HEK293 (cell line): ENCODE data around the gene RIPOR3.
"Not testable (repeated sequence)": the region's sequence is repeated elsewhere in the genome, so short reads cannot be mapped to it uniquely, and the experiment has no call there.

Experiments
- CTCF ChIA-PET: fragments of 350-600 bp; formaldehyde crosslinking; extraction: SDS; loops from one replicate; lab custom pipeline; 2021; ENCODE audit warnings: antibody characterized with exemption; lab: Yijun Ruan, JAX
- POLR2A ChIA-PET: fragments of 300-600 bp; formaldehyde crosslinking; extraction: SDS; loops from one replicate; lab custom pipeline; 2020; ENCODE audit warnings: antibody characterized with exemption, inconsistent platforms; lab: Yijun Ruan, JAX
- H3K27ac ChIP-seq: fragments of 200-500 bp; sonication (Bioruptor generic); 2 replicates; pipeline ENCODE4 v1.5.1; 2014; ENCODE audit warnings: low read depth, low read length, control low read depth, inconsistent platforms; ENCODE audit errors: extremely low read depth
- H3K36me3 ChIP-seq, 2 experiments: fragments of 200-500 bp in 1 of 2; sonication (Bioruptor generic) in 1 of 2; 1 replicate in 1 of 2; 2 replicates in 1 of 2; pipeline ENCODE4 v1.5.1; 2014 to 2017; ENCODE audit warnings: inconsistent platforms in 2 of 2, low read length in 2 of 2; ENCODE audit not compliant: control insufficient read depth in 2 of 2, insufficient read depth in 1 of 2
- H3K4me1 ChIP-seq: fragments of 200-500 bp; sonication (Bioruptor generic); 2 replicates; pipeline ENCODE4 v1.5.1; 2014; ENCODE audit warnings: mild to moderate bottlenecking, low read length, inconsistent platforms; ENCODE audit not compliant: control insufficient read depth, insufficient read depth
- H3K4me3 ChIP-seq: 2 replicates; pipeline ENCODE4 v1.5.1; 2011; ENCODE audit warnings: low read depth, mild to moderate bottlenecking, control low read depth, low read length, moderate library complexity
- H3K9me3 ChIP-seq: fragments of 200-500 bp; sonication (Bioruptor generic); 2 replicates; pipeline ENCODE4 v1.5.1; 2014; ENCODE audit warnings: low read depth, low read length, inconsistent platforms; ENCODE audit not compliant: control insufficient read depth, insufficient read depth
- CTCF ChIP-seq: fragments of 450-650 bp; formaldehyde crosslinking; IDR thresholded peaks from 2 replicates; pipeline ENCODE4 v1.5.1; 2016; ENCODE audit warnings: missing biosample characterization, missing genetic modification characterization
- EGR2 ChIP-seq: fragments of 450-650 bp; formaldehyde crosslinking; IDR thresholded peaks from 2 replicates; pipeline ENCODE4 v1.5.1; 2016; ENCODE audit warnings: low read depth, missing biosample characterization, missing genetic modification characterization
- GLI2 ChIP-seq: fragments of 450-650 bp; formaldehyde crosslinking; IDR thresholded peaks from 2 replicates; pipeline ENCODE4; 2017; ENCODE audit warnings: missing biosample characterization, missing genetic modification characterization, low read depth, borderline replicate concordance
- IKZF3 ChIP-seq: fragments of 450-650 bp; IDR thresholded peaks from 2 replicates; pipeline ENCODE4 v1.5.0; 2018; ENCODE audit warnings: missing biosample characterization, mild to moderate bottlenecking, missing genetic modification characterization, moderate library complexity
- KLF10 ChIP-seq: fragments of 450-650 bp; IDR thresholded peaks from 2 replicates; pipeline ENCODE4 v1.5.1; 2018; ENCODE audit warnings: missing biosample characterization, mild to moderate bottlenecking, missing genetic modification characterization
- SCRT2 ChIP-seq: fragments of 450-650 bp; formaldehyde crosslinking; IDR thresholded peaks from 2 replicates; pipeline ENCODE4 v1.5.1; 2016; ENCODE audit warnings: missing biosample characterization, missing genetic modification characterization
- ZFHX2 ChIP-seq: fragments of 450-650 bp; formaldehyde crosslinking; conservative IDR thresholded peaks from 2 replicates; pipeline ENCODE4 v1.5.1; 2016; ENCODE audit warnings: missing biosample characterization, missing genetic modification characterization
- ZFP3 ChIP-seq: fragments of 450-650 bp; formaldehyde crosslinking; IDR thresholded peaks from 2 replicates; pipeline ENCODE4 v1.5.1; 2016; ENCODE audit warnings: low read depth, missing biosample characterization, missing genetic modification characterization
- ZNF148 ChIP-seq: fragments of 450-650 bp; formaldehyde crosslinking; IDR thresholded peaks from 2 replicates; pipeline ENCODE4 v1.5.0; 2017; ENCODE audit warnings: missing biosample characterization, missing genetic modification characterization, borderline replicate concordance
- ZNF16 ChIP-seq: fragments of 450-650 bp; formaldehyde crosslinking; IDR thresholded peaks from 2 replicates; pipeline ENCODE4 v1.5.1; 2016; ENCODE audit warnings: low read depth, missing biosample characterization, missing genetic modification characterization
- ZNF26 ChIP-seq: fragments of 450-650 bp; formaldehyde crosslinking; IDR thresholded peaks from 2 replicates; pipeline ENCODE4 v1.5.1; 2016; ENCODE audit warnings: missing biosample characterization, missing genetic modification characterization
- ZNF350 ChIP-seq: fragments of 450-650 bp; formaldehyde crosslinking; IDR thresholded peaks from 2 replicates; pipeline ENCODE4 v1.5.0; 2017; ENCODE audit warnings: missing biosample characterization, mild to moderate bottlenecking, missing genetic modification characterization
- ZNF501 ChIP-seq: fragments of 450-650 bp; formaldehyde crosslinking; IDR thresholded peaks from 2 replicates; pipeline ENCODE4 v1.5.1; 2016; ENCODE audit warnings: missing biosample characterization, missing genetic modification characterization
- ZNF558 ChIP-seq: fragments of 450-650 bp; formaldehyde crosslinking; IDR thresholded peaks from 2 replicates; pipeline ENCODE4 v1.5.1; 2016; ENCODE audit warnings: missing biosample characterization, missing genetic modification characterization
- ZNF654 ChIP-seq: fragments of 450-650 bp; formaldehyde crosslinking; IDR thresholded peaks from 2 replicates; pipeline ENCODE4 v1.5.1; 2016; ENCODE audit warnings: low read depth, missing biosample characterization, missing genetic modification characterization
- ZNF843 ChIP-seq: fragments of 450-650 bp; formaldehyde crosslinking; IDR thresholded peaks from 2 replicates; pipeline ENCODE4 v1.5.1; 2016; ENCODE audit warnings: missing biosample characterization, missing genetic modification characterization
- ZSCAN16 ChIP-seq: fragments of 450-650 bp; formaldehyde crosslinking; IDR thresholded peaks from 2 replicates; pipeline ENCODE4 v1.5.1; 2016; ENCODE audit warnings: missing biosample characterization, missing genetic modification characterization

The RIPOR3 gene

GRCh38 chr20:50569864-50570836, 121.2 kb downstream of the RIPOR3 start:
- POLR2A ChIA-PET = interaction anchor here (0.6 kb wide), 1 partner anchor 59 kb away, joined by 3 read pairs; no protein-coding TSS in a partner anchor
- CTCF ChIA-PET = interaction anchor here (0.7 to 1.3 kb wide), 4 partner anchors 9 to 384 kb away, joined by 3 to 4 read pairs (median 4); no protein-coding TSS in a partner anchor
- Histone ChIP-seq H3K9me3 (no peaks in the 10 kb centered on the region), H3K36me3 (peaks cover 0 to 81% of the 10 kb centered on the region in 2 experiments; a peak in 1 of 3 replicates), H3K27ac (no peak overlapping the region), H3K4me3 (no peak overlapping the region), H3K4me1 (no peaks in the 10 kb centered on the region; the same call in 1 of the 2 replicates)
- peak; percentile 60; the same call in 1 of the 2 replicates for TF ChIP-seq ZSCAN16 (tag by site-specific recombination)
- peak; percentile 81 for TF ChIP-seq SCRT2
- no peak for TF ChIP-seq ZNF26 (tag by site-specific recombination)
- peak; percentile 59 for TF ChIP-seq ZNF654

GRCh38 chr20:50569487-50569863, 121.9 kb downstream of the RIPOR3 start:
- H3K27ac ChIP-seq, H3K4me3 ChIP-seq, H3K4me1 ChIP-seq, H3K9me3 ChIP-seq, POLR2A ChIA-PET: not testable (repeated sequence)
- CTCF ChIA-PET = interaction anchor here (1.0 to 1.3 kb wide), 2 partner anchors 17 to 19 kb away, joined by 4 read pairs; no protein-coding TSS in a partner anchor
- H3K36me3 ChIP-seq = peaks cover 0 to 81% of the 10 kb centered on the region in 2 experiments; a peak in 1 of 3 replicates

- no peaks in the 10 kb centered on the region for H3K9me3 ChIP-seq
- no peaks in the 10 kb centered on the region; the same call in 1 of the 2 replicates for H3K4me1 ChIP-seq
- no peak overlapping the region for H3K4me3 ChIP-seq
- peak; percentile 71 for TF ChIP-seq EGR2 (tag by site-specific recombination)
- no peak for TF ChIP-seq SCRT2
- no peak for TF ChIP-seq CTCF
- no peak for TF ChIP-seq IKZF3 (tag by site-specific recombination)
- TF ChIP-seq KLF10 (tag by site-specific recombination) = no peak
- no peak for TF ChIP-seq ZNF558 (tag by site-specific recombination)
- no peak for TF ChIP-seq ZNF148
- no peak for TF ChIP-seq GLI2 (tag by site-specific recombination)
- TF ChIP-seq ZNF350 (tag by site-specific recombination) = no peak
- TF ChIP-seq ZFP3 (tag by site-specific recombination) = no peak
- TF ChIP-seq ZNF501 (tag by site-specific recombination) = no peak
- peak; percentile 61 for TF ChIP-seq ZFHX2 (tag by site-specific recombination)
- TF ChIP-seq ZNF654 = no peak
- TF ChIP-seq ZNF16 = no peak
- no peak for TF ChIP-seq ZNF843
- TF ChIP-seq, all 188 proteins: peak for 2
- CTCF ChIA-PET = interaction anchor here (1.0 to 1.3 kb wide), 4 partner anchors 11 to 389 kb away, joined by 3 to 4 read pairs (median 4); no protein-coding TSS in a partner anchor
- Histone ChIP-seq H3K27ac (no peak overlapping the region), H3K36me3 (peaks cover 0 to 74% of the 10 kb centered on the region in 2 experiments; a peak in 1 of 3 replicates)
- POLR2A ChIA-PET = no interaction called here
Measured at GRCh38 chr20:50568549-50568942, 122.8 kb downstream of the RIPOR3 start.
